GM12874 (cell line): Measurements from ENCODE around the gene APOL2.

ENCODE experiments used
- TF ChIP-seq, protein P1 (sequence below): IDR thresholded peaks from 2 replicates; pipeline ENCODE4 v1.5.1; 2011; ENCODE audit warnings: low read depth, mild to moderate bottlenecking, control low read depth, low read length, moderate library complexity; ENCODE audit not compliant: insufficient read depth

Gene APOL2

DNA sequence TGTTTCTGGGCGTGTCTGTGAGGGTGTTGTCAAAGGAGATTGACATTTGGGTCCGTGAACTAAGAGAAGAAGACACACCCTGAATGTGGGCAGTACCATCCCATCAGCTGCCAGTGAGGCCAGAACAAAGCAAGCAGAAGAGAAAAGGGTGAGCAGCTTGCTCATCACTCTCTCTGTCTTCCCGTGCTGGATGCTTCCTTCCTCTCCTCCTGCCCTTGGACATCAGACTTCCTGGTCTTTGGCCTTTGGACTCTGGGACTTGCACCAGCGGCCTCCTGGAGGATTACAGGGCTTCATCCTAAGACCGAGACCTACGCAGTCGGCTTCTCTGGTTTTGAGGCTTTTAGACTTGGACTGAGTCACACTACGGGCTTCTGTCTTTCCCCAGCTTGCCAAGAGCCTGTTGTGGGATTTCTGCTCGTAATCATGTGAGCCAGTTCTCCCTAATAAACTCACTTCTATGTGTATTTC, 18.8 kb downstream of the APOL2 start:
- TF ChIP-seq, protein P1, sequence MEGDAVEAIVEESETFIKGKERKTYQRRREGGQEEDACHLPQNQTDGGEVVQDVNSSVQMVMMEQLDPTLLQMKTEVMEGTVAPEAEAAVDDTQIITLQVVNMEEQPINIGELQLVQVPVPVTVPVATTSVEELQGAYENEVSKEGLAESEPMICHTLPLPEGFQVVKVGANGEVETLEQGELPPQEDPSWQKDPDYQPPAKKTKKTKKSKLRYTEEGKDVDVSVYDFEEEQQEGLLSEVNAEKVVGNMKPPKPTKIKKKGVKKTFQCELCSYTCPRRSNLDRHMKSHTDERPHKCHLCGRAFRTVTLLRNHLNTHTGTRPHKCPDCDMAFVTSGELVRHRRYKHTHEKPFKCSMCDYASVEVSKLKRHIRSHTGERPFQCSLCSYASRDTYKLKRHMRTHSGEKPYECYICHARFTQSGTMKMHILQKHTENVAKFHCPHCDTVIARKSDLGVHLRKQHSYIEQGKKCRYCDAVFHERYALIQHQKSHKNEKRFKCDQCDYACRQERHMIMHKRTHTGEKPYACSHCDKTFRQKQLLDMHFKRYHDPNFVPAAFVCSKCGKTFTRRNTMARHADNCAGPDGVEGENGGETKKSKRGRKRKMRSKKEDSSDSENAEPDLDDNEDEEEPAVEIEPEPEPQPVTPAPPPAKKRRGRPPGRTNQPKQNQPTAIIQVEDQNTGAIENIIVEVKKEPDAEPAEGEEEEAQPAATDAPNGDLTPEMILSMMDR = no peak

DNA sequence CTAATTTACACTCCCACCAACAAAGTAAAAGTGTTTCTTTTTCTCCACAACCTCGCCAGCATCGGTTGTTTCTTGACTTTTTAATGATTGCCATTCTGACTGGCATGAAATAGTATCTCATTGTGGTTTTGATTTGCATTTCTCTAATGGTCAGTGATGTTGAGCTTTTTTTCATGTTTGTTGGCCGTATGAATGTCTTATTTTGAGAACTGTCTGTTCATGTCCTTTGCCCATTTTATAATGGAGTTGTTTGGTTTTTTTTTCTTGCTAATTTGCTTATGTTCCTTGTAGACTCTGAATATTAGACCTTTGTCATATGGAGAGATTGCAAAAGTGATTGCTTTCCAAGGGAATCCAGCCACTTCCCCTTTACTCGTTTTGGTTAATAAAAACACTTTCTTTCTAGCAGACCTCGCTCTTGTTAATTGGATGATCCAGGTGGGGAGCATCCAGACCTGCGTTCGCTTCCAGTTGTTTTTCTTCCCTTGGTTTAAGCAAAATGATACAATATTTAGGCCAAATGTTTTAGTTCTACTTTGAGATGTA, 20.6 kb downstream of the APOL2 start:
- TF ChIP-seq, protein P1 = no peak

DNA sequence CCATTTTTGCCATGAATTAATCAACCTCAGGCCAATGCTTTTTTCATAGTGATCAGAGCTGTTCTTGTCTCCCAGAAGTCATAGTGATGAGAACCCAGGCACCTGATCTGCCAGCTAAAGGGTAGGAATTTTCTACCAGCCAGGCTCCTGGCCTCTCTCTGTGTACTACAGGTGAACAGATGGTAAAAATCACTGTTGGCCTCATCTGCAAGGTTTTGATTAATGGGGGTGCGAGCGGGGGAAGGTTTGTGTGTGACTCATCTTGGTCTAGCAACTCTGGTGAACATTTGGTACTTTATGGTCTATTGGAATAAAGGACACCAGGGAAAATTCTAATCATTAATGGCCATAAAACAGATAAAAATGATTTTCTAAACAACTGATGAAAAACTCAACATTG, 23.3 kb downstream of the APOL2 start:
- TF ChIP-seq, protein P1 = no peak

DNA sequence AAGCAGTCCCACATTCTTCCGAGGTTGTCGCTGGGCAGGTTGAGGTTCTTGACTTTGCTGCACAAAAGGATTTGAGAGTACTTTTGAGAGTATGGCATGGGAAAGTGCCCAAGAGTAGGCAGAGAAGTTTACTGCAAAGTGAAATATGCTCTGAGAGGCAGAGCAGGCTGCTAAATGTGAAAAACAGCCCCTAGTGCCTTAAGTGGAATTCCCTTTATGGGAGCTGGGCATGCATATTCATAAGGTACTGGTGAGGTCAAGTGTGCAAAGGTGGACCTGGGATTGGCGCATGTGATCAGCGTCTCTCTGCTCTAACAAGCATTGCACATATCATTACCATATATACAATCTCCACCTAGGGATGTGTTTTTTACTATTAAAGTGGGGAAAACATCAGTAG, 25.7 kb downstream of the APOL2 start:
- TF ChIP-seq, protein P1 = no peak

DNA sequence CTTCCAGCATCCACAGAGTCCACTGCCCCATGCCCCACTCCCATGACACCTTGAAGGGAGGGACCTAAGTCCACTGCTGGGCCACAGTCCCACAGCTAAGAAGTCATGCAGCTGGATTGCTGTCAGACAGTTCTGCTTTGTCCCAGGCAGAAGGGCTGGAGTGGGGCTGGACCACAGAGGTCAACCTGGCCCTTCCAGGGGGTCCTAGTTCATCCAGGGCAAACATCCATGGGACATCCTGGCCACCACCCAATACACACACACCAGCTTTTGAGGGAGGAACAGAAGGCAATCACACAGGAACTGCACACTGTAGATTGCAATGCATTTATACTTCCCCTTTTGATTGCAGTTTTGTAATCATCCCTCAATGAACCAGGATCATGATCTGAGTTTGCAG, 26.4 kb downstream of the APOL2 start:
- TF ChIP-seq, protein P1 = no peak

DNA sequence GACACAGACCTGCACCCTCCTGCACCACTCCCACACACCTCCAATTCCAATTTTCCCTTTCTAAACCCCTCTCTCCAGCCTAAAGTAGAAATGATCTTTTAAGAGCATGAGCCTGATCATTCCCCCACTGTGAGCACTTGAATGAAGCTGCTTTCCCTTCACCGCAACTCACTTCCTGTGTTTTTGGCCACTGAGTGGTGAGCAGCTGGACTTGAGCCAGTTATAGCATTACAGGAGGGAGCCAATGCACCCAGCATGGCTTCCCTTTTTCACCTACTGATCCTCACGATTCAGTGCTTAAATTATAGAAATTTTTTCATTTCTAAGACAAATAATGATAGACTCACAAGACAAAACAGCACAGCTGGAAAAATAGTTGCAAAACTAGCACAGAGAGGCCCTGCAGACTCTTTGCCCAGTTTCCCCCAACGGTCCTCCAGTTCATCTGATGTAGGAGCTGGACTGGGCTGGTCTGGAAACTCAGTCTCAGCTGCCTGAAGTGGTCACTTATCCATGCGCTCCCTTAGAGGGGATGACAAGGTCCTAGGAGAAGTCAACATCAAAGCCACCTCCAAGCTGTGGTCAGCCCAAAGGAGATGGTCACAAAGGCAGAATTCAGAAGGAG, 28.0 kb downstream of the APOL2 start:
- TF ChIP-seq, protein P1 = no peak

DNA sequence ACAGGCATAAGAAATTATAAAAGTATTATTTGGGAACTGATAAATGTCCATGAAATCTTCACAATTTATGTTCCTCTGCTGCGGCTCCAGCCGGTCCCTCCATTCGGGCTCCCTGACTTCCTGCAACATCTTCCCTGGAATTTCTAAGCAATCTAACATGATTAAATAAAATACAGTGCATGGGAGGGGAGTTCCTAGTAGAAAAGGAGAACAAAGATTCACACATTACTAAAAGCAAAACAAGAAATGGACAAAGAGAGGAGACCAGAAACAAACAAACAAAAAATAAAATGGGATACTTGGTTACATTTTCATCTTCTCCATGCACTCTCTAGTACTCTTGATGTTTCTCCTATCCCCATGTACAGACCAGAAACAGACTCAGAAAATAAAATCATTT, 29.1 kb downstream of the APOL2 start:
- TF ChIP-seq, protein P1 = no peak
